ENCODE data around the gene R3HDM2. TPM values are rescaled to one million over a fixed set of nuclear protein-coding genes. Genes with fewer than 3 reads are reported as not detected.
"Not testable (repeated sequence)": the region's sequence is repeated elsewhere in the genome, so short reads cannot be mapped to it uniquely, and the experiment has no call there.

R3HDM2 gene
- total RNA-seq, 1 experiment from 2014 or later, result 64.0 TPM

GRCh38 chr12:57342207-57342691 is 88.6 kb downstream of the R3HDM2 start:
- H3K4me3 ChIP-seq (ENCODE audit: low read depth, low read length, poor library complexity, severe bottlenecking), result no peak overlapping the region
- no peaks in the 10 kb centered on the region for H3K9me3 ChIP-seq (ENCODE audit: low read depth, low read length, poor library complexity, severe bottlenecking)
- intact Hi-C loops (cut with micrococcal nuclease; ENCODE audit: unreplicated experiment), result no loop called here
- no TSS peak for BruUV-seq (replicated peaks)
- ChIA-PET POLR2A (ENCODE audit: low non-redundant PET) (interaction anchor here (0.7 kb wide), 1 partner anchor 34 kb away, joined by 3 read pairs; no protein-coding TSS in a partner anchor), CTCF (interaction anchor here (1.8 kb wide), 1 partner anchor 35 kb away, joined by 7 read pairs; no protein-coding TSS in a partner anchor)
- H3K27ac ChIP-seq (ENCODE audit: low read depth, low read length, poor library complexity, severe bottlenecking), result peak overlapping the region; percentile 57
- H3K27me3 ChIP-seq (replicated peaks; ENCODE audit: insufficient read depth, low read depth, low read length, poor library complexity), result no peaks in the 10 kb centered on the region
- peaks cover 35% of the 10 kb centered on the region for H3K4me1 ChIP-seq (ENCODE audit: insufficient read depth, low read length, poor library complexity, severe bottlenecking)
- H3K36me3 ChIP-seq (ENCODE audit: insufficient read depth, low read length, poor library complexity, severe bottlenecking), result no peaks in the 10 kb centered on the region
- DNase-seq (ENCODE audit: low spot score), result peak; percentile 67
- TF ChIP-seq EZH2 (IDR thresholded peaks at IDR 0.05; ENCODE audit: borderline replicate concordance, low read depth, low read length, poor library complexity, severe bottlenecking) (no peak), CTCF (conservative IDR thresholded peaks at IDR 0.05; ENCODE audit: low read depth, low read length) (no peak)

GRCh38 chr12:57341275-57341990 is 89.4 kb downstream of the R3HDM2 start:
- Histone ChIP-seq H3K9me3 (ENCODE audit: low read depth, low read length, poor library complexity, severe bottlenecking) (no peaks in the 10 kb centered on the region), H3K4me1 (ENCODE audit: insufficient read depth, low read length, poor library complexity, severe bottlenecking) (peaks cover 35% of the 10 kb centered on the region), H3K27me3 (replicated peaks; ENCODE audit: insufficient read depth, low read depth, low read length, poor library complexity) (no peaks in the 10 kb centered on the region), H3K36me3 (ENCODE audit: insufficient read depth, low read length, poor library complexity, severe bottlenecking) (no peaks in the 10 kb centered on the region), H3K4me3 (ENCODE audit: low read depth, low read length, poor library complexity, severe bottlenecking) (no peak overlapping the region), H3K27ac (ENCODE audit: low read depth, low read length, poor library complexity, severe bottlenecking) (peak overlapping the region; percentile 57)
- BruUV-seq (replicated peaks), result no TSS peak
- TF ChIP-seq EZH2 (IDR thresholded peaks at IDR 0.05; ENCODE audit: borderline replicate concordance, low read depth, low read length, poor library complexity, severe bottlenecking) (no peak), CTCF (conservative IDR thresholded peaks at IDR 0.05; ENCODE audit: low read depth, low read length) (no peak)
- ChIA-PET CTCF (interaction anchor here (1.8 kb wide), 1 partner anchor 34 kb away, joined by 7 read pairs; no protein-coding TSS in a partner anchor), POLR2A (ENCODE audit: low non-redundant PET) (interaction anchor here (0.7 kb wide), 1 partner anchor 34 kb away, joined by 3 read pairs; no protein-coding TSS in a partner anchor)
- peak; percentile 17 for DNase-seq (ENCODE audit: low spot score)
- intact Hi-C loops (cut with micrococcal nuclease; ENCODE audit: unreplicated experiment), result no loop called here

GRCh38 chr12:57340104-57340503 is 90.7 kb downstream of the R3HDM2 start:
- Histone ChIP-seq H3K9me3 (ENCODE audit: low read depth, low read length, poor library complexity, severe bottlenecking) (no peaks in the 10 kb centered on the region), H3K27ac (ENCODE audit: low read depth, low read length, poor library complexity, severe bottlenecking) (peak overlapping the region; percentile 57), H3K27me3 (replicated peaks; ENCODE audit: insufficient read depth, low read depth, low read length, poor library complexity) (no peaks in the 10 kb centered on the region), H3K4me3 (ENCODE audit: low read depth, low read length, poor library complexity, severe bottlenecking) (no peak overlapping the region), H3K36me3 (ENCODE audit: insufficient read depth, low read length, poor library complexity, severe bottlenecking) (no peaks in the 10 kb centered on the region), H3K4me1 (ENCODE audit: insufficient read depth, low read length, poor library complexity, severe bottlenecking) (peaks cover 35% of the 10 kb centered on the region)
- ChIA-PET CTCF (interaction anchor here (0.6 kb wide), 1 partner anchor 98 kb away, joined by 3 read pairs; no protein-coding TSS in a partner anchor), POLR2A (ENCODE audit: low non-redundant PET) (no interaction called here)
- TF ChIP-seq EZH2 (IDR thresholded peaks at IDR 0.05; ENCODE audit: borderline replicate concordance, low read depth, low read length, poor library complexity, severe bottlenecking), result no peak
- TF ChIP-seq CTCF (conservative IDR thresholded peaks at IDR 0.05; ENCODE audit: low read depth, low read length), result no peak
- BruUV-seq (replicated peaks), result no TSS peak
- intact Hi-C loops (cut with micrococcal nuclease; ENCODE audit: unreplicated experiment), result no loop called here
- peak; percentile 93 for DNase-seq (ENCODE audit: low spot score)

- H3K4me1 ChIP-seq (ENCODE audit: insufficient read depth, low read length, poor library complexity, severe bottlenecking), result peaks cover 20% of the 10 kb centered on the region
- H3K4me3 ChIP-seq (ENCODE audit: low read depth, low read length, poor library complexity, severe bottlenecking); DNase-seq (ENCODE audit: low spot score); POLR2A ChIA-PET (ENCODE audit: low non-redundant PET); H3K27ac ChIP-seq (ENCODE audit: low read depth, low read length, poor library complexity, severe bottlenecking); H3K27me3 ChIP-seq (replicated peaks; ENCODE audit: insufficient read depth, low read depth, low read length, poor library complexity); H3K36me3 ChIP-seq (ENCODE audit: insufficient read depth, low read length, poor library complexity, severe bottlenecking); intact Hi-C loops (cut with micrococcal nuclease; ENCODE audit: unreplicated experiment); BruUV-seq (replicated peaks); H3K9me3 ChIP-seq (ENCODE audit: low read depth, low read length, poor library complexity, severe bottlenecking): not testable (repeated sequence)
- CTCF ChIA-PET, result interaction anchor here (0.8 kb wide), 1 partner anchor 29 kb away, joined by 7 read pairs; no protein-coding TSS in a partner anchor
These were observed 94.5 kb downstream of the R3HDM2 start for GRCh38 chr12:57336299-57336698.

Measured in A673 (cell line).